Coronary artery (tissue), 2 donors: ENCODE results near the gene PHAF1.

Experiments
- DNase-seq: peaks from one replicate; pipeline ENCODE4 v3.0.0-alpha.2; 2017; ENCODE audit warnings: low spot score
- H3K27ac ChIP-seq, 2 donors: fragments of 200-600 bp; sonication (generic); one replicate each; pipeline ENCODE4 v1.5.1; 2016 to 2019
- H3K4me3 ChIP-seq: fragments of 200-600 bp; sonication (generic); 2 replicates; pipeline ENCODE4 v1.5.1; 2016; ENCODE audit warnings: mild to moderate bottlenecking, moderate library complexity
- CTCF ChIP-seq: fragments of 200-600 bp; sonication (generic); IDR thresholded peaks from one replicate; pipeline ENCODE4 v1.5.1; 2019; ENCODE audit warnings: antibody characterized with exemption

The PHAF1 gene

GRCh38 chr16:67161595-67162058 lies 51.9 kb downstream of the PHAF1 start:
- no peak for TF ChIP-seq CTCF
- peak; percentile 75 for DNase-seq
- Histone ChIP-seq H3K27ac (no peak overlapping the region), H3K4me3 (peak overlapping the region; percentile 82)

GRCh38 chr16:67162506-67163163 lies 52.9 kb downstream of the PHAF1 start:
- DNase-seq, result no peak
- Histone ChIP-seq H3K27ac (peak overlapping the region; percentile 50 to 91), H3K4me3 (peak overlapping the region; percentile 69)
- no peak for TF ChIP-seq CTCF

- Histone ChIP-seq H3K4me3 (peak overlapping the region; percentile 69), H3K27ac (peak overlapping the region; percentile 50 to 91)
- no peak for TF ChIP-seq CTCF
- DNase-seq, result peak; percentile 86
Measured at GRCh38 chr16:67163164-67163998, 53.6 kb downstream of the PHAF1 start.

- DNase-seq, result no peak
- TF ChIP-seq CTCF, result no peak
- H3K4me3 ChIP-seq, result peak overlapping the region; percentile 69
- H3K27ac ChIP-seq, result peak overlapping the region; percentile 50 to 91
Measured at GRCh38 chr16:67163999-67164558, 54.3 kb downstream of the PHAF1 start.

GRCh38 chr16:67164599-67165061 lies 54.9 kb downstream of the PHAF1 start, which contains the start of gene HSF4:
Gene HSF4, plus strand, starts transcription at chr16:67164745. Its CDS starts 67 bp downstream, at chr16:67164812.
- Histone ChIP-seq H3K4me3 (peak within 1 kb of the TSS; percentile 69), H3K27ac (peak within 1 kb of the TSS; percentile 63 to 91)
- no peak for DNase-seq
- no peak for TF ChIP-seq CTCF

GRCh38 chr16:67165121-67166078 lies 55.7 kb downstream of the PHAF1 start:
- TF ChIP-seq CTCF, result no peak
- no peak for DNase-seq
- peak overlapping the region; percentile 63 to 91 for H3K27ac ChIP-seq
- peak overlapping the region; percentile 69 for H3K4me3 ChIP-seq
